Trophoblast cell (in vitro differentiated cells and primary cell): ENCODE measurements around the gene CACTIN.

Experiments
- DNase-seq, 2 donors: peaks; one replicate each; pipeline ENCODE4 v3.0.0-alpha.2; 2016
- H2AFZ ChIP-seq: 2 replicates; pipeline ENCODE4 v1.6.1; 2013; ENCODE audit warnings: low read length, moderate library complexity, mild to moderate bottlenecking; ENCODE audit not compliant: insufficient read depth, poor library complexity
- H2AK5ac ChIP-seq: 2 replicates; pipeline ENCODE4 v1.6.1; 2013; ENCODE audit warnings: mild to moderate bottlenecking, low read length
- H2BK120ac ChIP-seq: 2 replicates; pipeline ENCODE4 v1.6.1; 2013; ENCODE audit warnings: low read length, mild to moderate bottlenecking, moderate library complexity; ENCODE audit not compliant: insufficient read depth, poor library complexity
- H2BK12ac ChIP-seq: 2 replicates; pipeline ENCODE4 v1.6.1; 2013; ENCODE audit warnings: mild to moderate bottlenecking, low read length, moderate library complexity
- H2BK5ac ChIP-seq: 2 replicates; pipeline ENCODE4 v1.6.1; 2013; ENCODE audit warnings: low read length, low read depth, moderate library complexity, mild to moderate bottlenecking; ENCODE audit not compliant: poor library complexity
- H3K14ac ChIP-seq: 2 replicates; pipeline ENCODE4 v1.6.1; 2013; ENCODE audit warnings: mild to moderate bottlenecking, low read length
- H3K18ac ChIP-seq: 2 replicates; pipeline ENCODE4 v1.6.1; 2013; ENCODE audit warnings: mild to moderate bottlenecking, low read length
- H3K23ac ChIP-seq: 2 replicates; pipeline ENCODE4 v1.6.1; 2013; ENCODE audit warnings: low read length
- H3K27ac ChIP-seq: 2 replicates; pipeline ENCODE4 v1.5.1; 2013; ENCODE audit warnings: low read depth, mild to moderate bottlenecking, inconsistent platforms, low read length, moderate library complexity
- H3K27me3 ChIP-seq: 2 replicates; pipeline ENCODE4 v1.6.1; 2013; ENCODE audit warnings: inconsistent platforms, mild to moderate bottlenecking, low read length, moderate library complexity; ENCODE audit not compliant: insufficient read depth
- H3K36me3 ChIP-seq, 2 experiments: 1 replicate in 1 of 2; 2 replicates in 1 of 2; pipeline ENCODE4 v1.6.1; 2013; ENCODE audit warnings: low read length in 2 of 2, mild to moderate bottlenecking in 2 of 2, moderate library complexity in 1 of 2; ENCODE audit not compliant: insufficient read depth in 2 of 2, control insufficient read depth in 1 of 2
- H3K4ac ChIP-seq: 2 replicates; pipeline ENCODE4 v1.6.1; 2013; ENCODE audit warnings: low read depth, mild to moderate bottlenecking, low read length, moderate library complexity
- H3K4me1 ChIP-seq, 2 experiments: 1 replicate in 1 of 2; 2 replicates in 1 of 2; pipeline ENCODE4 v1.6.1; 2013; ENCODE audit warnings: low read length in 2 of 2, mild to moderate bottlenecking in 2 of 2, moderate library complexity in 1 of 2; ENCODE audit not compliant: insufficient read depth in 2 of 2, control insufficient read depth in 1 of 2
- H3K4me2 ChIP-seq: 2 replicates; pipeline ENCODE4 v1.6.1; 2013; ENCODE audit warnings: inconsistent platforms, mild to moderate bottlenecking, low read length, moderate library complexity
- H3K4me3 ChIP-seq: 2 replicates; pipeline ENCODE4 v1.5.1; 2013; ENCODE audit warnings: mild to moderate bottlenecking, low read depth, low read length, inconsistent platforms
- H3K79me1 ChIP-seq: one replicate; pipeline ENCODE4 v1.6.1; 2013; ENCODE audit warnings: low read length
- H3K79me2 ChIP-seq: 2 replicates; pipeline ENCODE4 v1.6.1; 2013; ENCODE audit warnings: low read length, mild to moderate bottlenecking; ENCODE audit not compliant: control insufficient read depth, insufficient read depth, poor library complexity
- H3K9ac ChIP-seq: 2 replicates; pipeline ENCODE4 v1.6.1; 2013; ENCODE audit warnings: mild to moderate bottlenecking, low read length
- H3K9me3 ChIP-seq: 2 replicates; pipeline ENCODE4 v1.6.1; 2013; ENCODE audit warnings: low read depth, mild to moderate bottlenecking, control low read depth, inconsistent platforms, low read length; ENCODE audit not compliant: insufficient read depth
- H4K12ac ChIP-seq: 2 replicates; pipeline ENCODE4 v1.6.1; 2013; ENCODE audit warnings: low read depth, mild to moderate bottlenecking, low read length, moderate library complexity
- H4K8ac ChIP-seq: 2 replicates; pipeline ENCODE4 v1.6.1; 2013; ENCODE audit warnings: low read depth, mild to moderate bottlenecking, low read length, moderate library complexity
- H4K91ac ChIP-seq: one replicate; pipeline ENCODE4 v1.6.1; 2013; ENCODE audit warnings: low read depth, mild to moderate bottlenecking, low read length, moderate library complexity
- WGBS: extraction: QIAGEN DNeasy Blood & Tissue Kit; methylation state at CpG from one replicate; pipeline ENCODE4 v1.1.7; 2013; ENCODE audit warnings: missing lambda C conversion rate; ENCODE audit not compliant: insufficient read length, insufficient coverage; ENCODE audit errors: extremely low coverage; 5-methylcytosine and 5-hydroxymethylcytosine counted together

Gene CACTIN

DNA sequence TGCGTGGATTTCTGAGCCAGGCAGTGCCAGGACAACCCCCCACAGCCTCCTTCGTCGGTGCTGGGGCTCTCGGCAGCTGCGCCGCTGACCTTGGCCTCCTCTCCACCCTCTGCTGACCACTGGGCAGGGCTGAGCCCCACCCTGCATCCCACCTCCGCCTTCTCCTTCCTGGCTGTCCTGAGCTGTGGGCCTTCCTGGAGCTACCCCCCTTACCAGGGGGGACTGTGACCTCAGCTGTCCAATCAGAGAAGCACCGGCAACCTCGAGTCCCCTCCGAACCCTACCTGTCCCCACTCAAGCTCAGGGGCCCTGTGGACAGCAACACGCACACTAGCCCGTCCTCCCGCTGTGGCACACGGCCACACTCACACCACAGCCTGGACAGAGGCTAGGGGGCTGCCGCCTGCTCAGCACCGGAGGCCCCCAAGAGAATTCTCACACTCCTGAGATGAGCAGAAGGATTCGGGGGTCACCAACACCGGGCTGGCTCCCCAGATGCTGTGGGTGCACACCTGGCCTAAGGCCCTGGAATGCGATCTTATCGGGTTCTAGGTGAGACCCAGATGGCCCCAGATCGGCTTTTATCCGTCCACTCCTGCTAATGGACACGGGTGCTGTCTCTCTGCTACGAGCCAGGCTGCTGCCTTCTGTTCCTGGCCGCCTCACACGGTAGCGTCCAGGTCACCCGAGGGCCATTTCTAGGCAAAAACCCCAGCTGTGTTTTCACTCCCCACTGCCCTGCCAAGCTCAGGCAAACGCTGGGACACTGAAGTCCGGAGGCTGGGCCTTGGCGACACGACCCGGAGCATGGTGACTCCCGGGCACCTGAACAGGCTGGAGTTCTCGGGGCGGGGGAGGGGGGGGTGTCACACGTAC is 32.5 kb upstream of the CACTIN start:
- Histone ChIP-seq H2BK5ac (no peak overlapping the region), H3K4me3 (no peak overlapping the region), H4K91ac (no peak overlapping the region), H3K27ac (no peak overlapping the region), H4K12ac (no peak overlapping the region), H3K9ac (no peak overlapping the region), H2BK120ac (no peak overlapping the region), H3K4me2 (no peak overlapping the region), H2AFZ (no peak overlapping the region), H3K79me2 (no peaks in the 10 kb centered on the region), H3K4me1 (no peaks in the 10 kb centered on the region), H3K4ac (no peak overlapping the region), H3K36me3 (peaks cover 78 to 81% of the 10 kb centered on the region in 2 experiments), H3K23ac (no peak overlapping the region), H4K8ac (no peak overlapping the region), H3K14ac (no peak overlapping the region), H3K18ac (no peak overlapping the region), H3K9me3 (peaks cover 3% of the 10 kb centered on the region), H3K27me3 (no peaks in the 10 kb centered on the region), H2AK5ac (no peak overlapping the region), H2BK12ac (no peak overlapping the region), H3K79me1 (no peaks in the 10 kb centered on the region)
- no peak for DNase-seq
- no CpG with 5 or more reads among the region's 37 CpGs for WGBS

DNA sequence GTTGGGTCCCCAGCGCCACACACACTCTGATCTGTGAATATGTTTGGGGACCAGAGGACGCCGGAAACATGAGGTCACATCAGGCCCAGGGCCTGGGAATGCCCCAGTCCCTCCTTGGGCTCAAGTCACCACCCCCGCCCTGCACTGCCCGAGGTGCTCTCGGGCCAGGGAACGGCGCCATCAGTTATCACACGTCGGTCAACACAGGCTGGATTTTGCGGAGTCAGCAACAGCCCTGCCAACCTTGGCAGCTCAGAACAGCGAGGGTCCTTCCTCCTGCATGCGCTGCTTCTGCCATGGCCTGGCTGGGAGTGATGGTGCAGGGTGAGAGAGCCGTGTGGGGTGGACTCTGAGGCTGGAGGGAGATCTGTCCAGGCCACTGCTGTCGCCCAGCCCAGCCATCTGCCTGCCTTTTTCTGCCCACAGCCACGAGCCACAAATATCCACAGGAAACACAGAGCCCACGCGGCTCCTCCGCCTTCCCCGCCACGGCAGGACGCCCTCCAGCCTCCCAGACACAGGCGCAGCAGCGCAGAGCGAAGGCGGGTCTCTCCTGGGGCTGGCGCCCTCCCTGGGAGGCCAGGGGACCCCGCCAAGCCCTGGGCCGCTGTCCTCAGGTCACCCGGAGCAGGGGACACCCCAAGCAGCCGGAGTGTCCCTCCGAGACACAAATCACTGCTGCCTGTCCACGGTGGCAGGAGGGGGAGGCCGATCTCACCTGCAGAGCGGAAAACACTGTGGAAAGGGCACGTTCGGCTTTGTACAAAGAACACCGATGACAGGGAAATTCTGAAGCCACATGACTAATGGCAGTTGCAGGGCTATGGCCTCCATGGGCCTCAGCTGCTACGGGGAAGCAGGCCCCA is 31.6 kb upstream of the CACTIN start:
- Histone ChIP-seq H3K9ac (no peak overlapping the region), H4K12ac (no peak overlapping the region), H4K91ac (no peak overlapping the region), H3K27ac (no peak overlapping the region), H3K4me1 (no peaks in the 10 kb centered on the region), H3K4me3 (no peak overlapping the region), H3K79me1 (no peaks in the 10 kb centered on the region), H2AFZ (no peak overlapping the region), H3K4me2 (no peak overlapping the region), H4K8ac (no peak overlapping the region), H2BK5ac (no peak overlapping the region), H2BK120ac (no peak overlapping the region), H3K18ac (no peak overlapping the region), H3K36me3 (peaks cover 77 to 81% of the 10 kb centered on the region in 2 experiments), H3K9me3 (peaks cover 3% of the 10 kb centered on the region), H3K4ac (no peak overlapping the region), H3K23ac (no peak overlapping the region), H3K79me2 (no peaks in the 10 kb centered on the region), H3K27me3 (no peaks in the 10 kb centered on the region), H2BK12ac (no peak overlapping the region), H3K14ac (no peak overlapping the region), H2AK5ac (no peak overlapping the region)
- no CpG with 5 or more reads among the region's 39 CpGs for WGBS
- no peak for DNase-seq

DNA sequence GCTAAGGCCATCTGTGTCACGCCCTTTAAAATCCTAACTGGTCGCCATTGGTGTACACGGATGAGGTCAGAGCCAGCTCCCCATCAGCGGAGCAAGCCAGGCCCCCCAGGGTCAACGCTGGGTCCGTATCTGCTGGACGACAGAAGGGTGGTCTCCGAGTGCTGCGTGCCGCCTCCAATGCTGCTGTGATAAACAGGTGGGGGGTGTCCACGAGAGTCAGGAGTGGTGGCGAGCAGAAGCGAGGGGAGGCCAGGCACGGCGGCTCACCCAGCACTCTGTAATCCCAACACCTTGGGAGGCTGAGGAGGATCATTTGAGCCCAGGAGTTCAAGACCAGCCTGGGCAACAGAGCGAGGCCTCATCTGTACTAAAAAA is 30.8 kb upstream of the CACTIN start:
- peaks cover 82 to 84% of the 10 kb centered on the region in 2 experiments for H3K36me3 ChIP-seq
- no peak overlapping the region for H3K27ac ChIP-seq
- H3K4ac ChIP-seq: no peak overlapping the region
- no peaks in the 10 kb centered on the region for H3K79me2 ChIP-seq
- no peak overlapping the region for H2AFZ ChIP-seq
- H2AK5ac ChIP-seq: no peak overlapping the region
- no peak overlapping the region for H3K9ac ChIP-seq
- no peak overlapping the region for H4K91ac ChIP-seq
- H3K14ac ChIP-seq: no peak overlapping the region
- no peaks in the 10 kb centered on the region for H3K4me1 ChIP-seq
- no peak overlapping the region for H3K23ac ChIP-seq
- H2BK12ac ChIP-seq: no peak overlapping the region
- no peak for DNase-seq
- H2BK5ac ChIP-seq: no peak overlapping the region
- peaks cover 3% of the 10 kb centered on the region for H3K9me3 ChIP-seq
- no peak overlapping the region for H3K4me3 ChIP-seq
- no peak overlapping the region for H4K12ac ChIP-seq
- no peaks in the 10 kb centered on the region for H3K79me1 ChIP-seq
- H2BK120ac ChIP-seq: no peak overlapping the region
- H3K27me3 ChIP-seq: no peaks in the 10 kb centered on the region
- H4K8ac ChIP-seq: no peak overlapping the region
- no peak overlapping the region for H3K4me2 ChIP-seq
- no CpG with 5 or more reads among the region's 16 CpGs for WGBS
- no peak overlapping the region for H3K18ac ChIP-seq

DNA sequence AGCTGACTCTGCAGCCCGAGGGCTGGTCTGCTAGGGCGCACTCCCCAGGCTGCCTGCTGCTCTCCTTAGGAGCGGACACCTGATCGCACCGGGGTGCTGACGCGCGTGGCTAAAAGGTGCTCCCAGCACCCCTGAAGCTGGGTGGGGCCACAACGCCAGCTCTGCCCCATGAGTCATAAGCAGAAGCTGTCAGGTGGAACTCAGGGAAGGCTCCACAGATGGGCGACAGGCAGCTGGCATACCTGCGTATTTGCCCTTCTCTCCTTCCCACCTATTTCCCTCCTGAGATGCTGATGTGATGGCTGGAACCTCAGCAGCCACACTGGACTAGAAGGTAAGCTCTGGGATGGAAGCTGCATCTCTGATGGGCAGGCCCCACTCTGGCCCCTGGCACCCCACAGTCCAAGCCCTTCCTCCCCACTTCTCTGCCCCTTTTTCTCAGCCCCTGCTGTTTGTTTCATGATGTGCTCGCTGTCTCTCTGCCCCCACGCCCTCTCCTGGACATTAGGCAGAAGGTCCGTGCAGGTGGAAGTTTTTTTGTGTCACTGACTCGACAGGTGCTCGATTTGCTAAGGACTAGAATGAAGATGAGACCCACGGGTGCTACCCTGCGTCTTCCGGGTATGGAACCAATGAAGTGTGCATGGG is 30.3 kb upstream of the CACTIN start:
- no peak overlapping the region for H3K27ac ChIP-seq
- H2AK5ac ChIP-seq: no peak overlapping the region
- H2BK5ac ChIP-seq: no peak overlapping the region
- no peak overlapping the region for H2BK12ac ChIP-seq
- DNase-seq: no peak
- H4K12ac ChIP-seq: no peak overlapping the region
- H3K4ac ChIP-seq: no peak overlapping the region
- peaks cover 82 to 84% of the 10 kb centered on the region in 2 experiments for H3K36me3 ChIP-seq
- H3K4me1 ChIP-seq: no peaks in the 10 kb centered on the region
- no peak overlapping the region for H3K4me3 ChIP-seq
- no peak overlapping the region for H3K9ac ChIP-seq
- no peak overlapping the region for H4K91ac ChIP-seq
- no peak overlapping the region for H3K18ac ChIP-seq
- peaks cover 3% of the 10 kb centered on the region for H3K9me3 ChIP-seq
- no peak overlapping the region for H3K14ac ChIP-seq
- H3K4me2 ChIP-seq: no peak overlapping the region
- no peak overlapping the region for H2BK120ac ChIP-seq
- H2AFZ ChIP-seq: no peak overlapping the region
- WGBS: no CpG with 5 or more reads among the region's 19 CpGs
- no peaks in the 10 kb centered on the region for H3K79me2 ChIP-seq
- no peak overlapping the region for H4K8ac ChIP-seq
- no peaks in the 10 kb centered on the region for H3K79me1 ChIP-seq
- H3K27me3 ChIP-seq: no peaks in the 10 kb centered on the region
- H3K23ac ChIP-seq: no peak overlapping the region
